H1 (cell line): ENCODE results near the gene FAM120B. TPM values are rescaled to one million over a fixed set of nuclear protein-coding genes. Genes with fewer than 3 reads are reported as not detected.

Experiments
- polyA plus RNA-seq, 7 experiments: library from polyadenylated mRNA; depleted of rRNA in 3 of 7; stranded (reverse) in 5 of 7; unstranded in 2 of 7; fragments of >200 nt in 5 of 7; fragments of 200-250 nt in 2 of 7; gene quantifications; 1 replicate in 5 of 7; 2 replicates in 1 of 7; 4 replicates in 1 of 7; pipeline versions ENCODE4 v1.2.1 to v1.2.3, GENCODE V29; 2011 to 2013; ENCODE audit warnings: missing spikeins in 2 of 7, mixed read lengths in 2 of 7
- total RNA-seq: library from RNA; stranded (reverse); fragmentation: NEBNext Ultra II Directional; extraction: Animal tissue kit (Norgen Biotek cat#: 25700); gene quantifications from 2 replicates; pipeline ENCODE4 v1.2.1, GENCODE V29; 2021
- TF ChIP-seq, protein P1 (sequence below), 3 experiments: IDR thresholded peaks; 1 replicate in 2 of 3; 2 replicates in 1 of 3; pipeline versions ENCODE4 v1.5.1 to v1.6.1; 2011; ENCODE audit warnings: low read length in 3 of 3, mild to moderate bottlenecking in 3 of 3, inconsistent platforms in 2 of 3, low read depth in 1 of 3, moderate library complexity in 1 of 3; ENCODE audit not compliant: insufficient read depth in 1 of 3; ENCODE audit errors: control extremely low read depth in 1 of 3

Gene FAM120B
- total and polyA plus RNA-seq, 2 of the 8 experiments (the other 6 are each of a cell fraction or from before 2014, with no cell fraction given): 5.1 to 12.5 TPM

DNA sequence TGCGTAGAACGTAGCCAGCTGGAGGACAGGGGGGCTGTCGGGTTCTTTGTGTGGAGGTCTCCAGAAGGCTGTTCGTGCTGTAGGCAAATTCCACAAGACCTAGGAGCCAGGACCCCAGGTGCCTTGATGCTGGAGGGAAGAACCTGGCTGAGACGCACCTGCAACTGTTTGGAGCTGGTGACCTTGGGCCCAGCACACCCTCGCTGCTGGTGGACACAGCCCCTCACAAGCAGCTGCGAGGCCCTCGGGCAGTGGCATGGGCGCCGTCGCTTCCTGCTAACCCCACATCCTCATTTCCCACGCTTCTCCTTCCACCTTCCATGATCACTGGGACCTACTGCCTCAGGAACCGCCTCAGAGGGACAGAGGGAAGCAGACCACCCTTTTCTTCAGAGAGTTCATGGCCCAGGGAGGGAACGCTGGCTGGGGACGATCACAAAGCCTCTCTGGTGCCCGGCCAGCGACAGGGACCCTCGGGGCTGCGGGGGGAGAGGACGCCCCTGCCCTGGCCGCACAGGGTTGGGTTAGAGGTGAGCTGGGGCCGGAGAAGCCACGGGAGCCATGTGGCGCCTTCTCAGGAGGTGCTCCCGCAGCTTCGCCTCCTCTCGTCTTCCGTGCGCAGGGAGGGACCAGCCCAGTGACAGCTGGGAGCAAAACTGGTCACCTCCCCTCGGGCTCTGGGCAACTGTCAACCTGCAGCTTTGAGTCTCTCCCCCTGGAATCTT is 34.1 kb upstream of the FAM120B start (continued):
- TF ChIP-seq, protein P1, sequence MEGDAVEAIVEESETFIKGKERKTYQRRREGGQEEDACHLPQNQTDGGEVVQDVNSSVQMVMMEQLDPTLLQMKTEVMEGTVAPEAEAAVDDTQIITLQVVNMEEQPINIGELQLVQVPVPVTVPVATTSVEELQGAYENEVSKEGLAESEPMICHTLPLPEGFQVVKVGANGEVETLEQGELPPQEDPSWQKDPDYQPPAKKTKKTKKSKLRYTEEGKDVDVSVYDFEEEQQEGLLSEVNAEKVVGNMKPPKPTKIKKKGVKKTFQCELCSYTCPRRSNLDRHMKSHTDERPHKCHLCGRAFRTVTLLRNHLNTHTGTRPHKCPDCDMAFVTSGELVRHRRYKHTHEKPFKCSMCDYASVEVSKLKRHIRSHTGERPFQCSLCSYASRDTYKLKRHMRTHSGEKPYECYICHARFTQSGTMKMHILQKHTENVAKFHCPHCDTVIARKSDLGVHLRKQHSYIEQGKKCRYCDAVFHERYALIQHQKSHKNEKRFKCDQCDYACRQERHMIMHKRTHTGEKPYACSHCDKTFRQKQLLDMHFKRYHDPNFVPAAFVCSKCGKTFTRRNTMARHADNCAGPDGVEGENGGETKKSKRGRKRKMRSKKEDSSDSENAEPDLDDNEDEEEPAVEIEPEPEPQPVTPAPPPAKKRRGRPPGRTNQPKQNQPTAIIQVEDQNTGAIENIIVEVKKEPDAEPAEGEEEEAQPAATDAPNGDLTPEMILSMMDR (IDR thresholded peaks at IDR 0.05; ENCODE audit: control extremely low read depth in 1 of 3, insufficient read depth in 1 of 3, low read depth in 1 of 3, low read length in 3 of 3): no peak
